ENCODE results near the gene UBE2C. TPM values are rescaled to one million over a fixed set of nuclear protein-coding genes. Genes with fewer than 3 reads are reported as not detected.

UBE2C gene
- total and polyA plus RNA-seq, 2 of the 8 experiments (the other 6 are each of a cell fraction or from before 2014, with no cell fraction given) = 243 to 326 TPM

DNA sequence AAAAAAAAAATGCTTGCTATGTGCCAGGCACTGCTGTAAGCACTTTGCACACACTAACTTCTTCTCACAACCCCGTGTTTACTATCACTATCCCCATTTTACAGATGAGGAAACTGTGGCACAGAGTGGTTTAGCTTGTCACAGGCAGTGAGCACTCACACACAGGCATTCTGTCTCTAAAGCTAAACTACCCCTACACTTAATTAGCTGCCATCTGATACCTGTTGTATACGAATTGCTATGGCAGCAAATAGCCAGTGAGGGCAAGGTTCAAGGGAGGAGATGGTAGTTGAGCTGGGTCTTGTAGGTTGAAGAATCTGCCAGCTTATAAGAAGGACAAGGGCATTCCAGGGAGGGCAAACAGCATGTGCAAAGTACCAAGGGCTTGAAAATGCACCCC lies 9.5 kb downstream of the UBE2C start:
- H3K36me3 ChIP-seq (ENCODE audit: control insufficient read depth in 2 of 4, insufficient read depth in 4 of 4, low read length in 3 of 4) = peaks cover 0 to 9% (median 3%) of the 10 kb centered on the region in 4 experiments; a peak in 5 of 8 replicates
- no peak overlapping the region for H2BK5ac ChIP-seq (ENCODE audit: low read depth, low read length)
- peak overlapping the region; percentile 25 for H4K91ac ChIP-seq (replicated peaks; ENCODE audit: insufficient read length, low read length)
- H3K79me1 ChIP-seq (ENCODE audit: low read depth, low read length) = no peaks in the 10 kb centered on the region
- POLR2A ChIA-PET (ENCODE audit: partially characterized antibody) = interaction anchor here (0.6 to 11.0 kb wide), 8 partner anchors 7 to 1958 kb away, joined by 3 to 96 read pairs (median 6); partner anchors contain the start of genes PCIF1, SNX21 and UBE2C
- no peak overlapping the region for H3K18ac ChIP-seq (ENCODE audit: extremely low read depth, low read length)
- DNase-seq (ENCODE audit: low read depth in 1 of 2, low spot score in 2 of 2) = no peak
- H2AFZ ChIP-seq (ENCODE audit: low read length) = no peak overlapping the region
- CTCF ChIA-PET (ENCODE audit: partially characterized antibody) = interaction anchor here (0.7 to 1.3 kb wide), 10 partner anchors 11 to 86 kb away, joined by 3 to 4 read pairs (median 3); partner anchors contain the start of genes DNTTIP1, NEURL2 and WFDC3
- no peak overlapping the region for H2BK20ac ChIP-seq (ENCODE audit: low read length)
- no peak overlapping the region for H4K5ac ChIP-seq (ENCODE audit: insufficient read length, low read depth, low read length)
- no peak overlapping the region for H4K8ac ChIP-seq (ENCODE audit: extremely low read depth, insufficient read depth, low read length)
- peak overlapping the region; percentile 55; the same call in 1 of the 2 replicates for H2BK15ac ChIP-seq (ENCODE audit: low read length)
- H2BK120ac ChIP-seq (replicated peaks; ENCODE audit: low read depth, low read length) = no peak overlapping the region
- no peak overlapping the region for H2AK5ac ChIP-seq (ENCODE audit: low read depth, low read length)
- WGBS, 2 experiments (ENCODE audit: extremely low coverage in 1 of 2, insufficient coverage in 1 of 2, insufficient read length in 1 of 2, insufficient replicate concordance in 2 of 2, low coverage in 1 of 2, low lambda C conversion rate in 2 of 2, missing lambda C conversion rate in 1 of 2) = 84% methylated on average over 2 of the region's 2 CpGs; no CpG with 5 or more reads in 1 of the 2 experiments
- no peaks in the 10 kb centered on the region for H3K79me2 ChIP-seq (ENCODE audit: control insufficient read depth in 1 of 2, insufficient read depth in 2 of 2, low read length in 2 of 2)
- H3K27ac ChIP-seq (ENCODE audit: low read depth, low read length) = no peak overlapping the region
- H4K20me1 ChIP-seq (replicated peaks in 1 of 2; ENCODE audit: control insufficient read depth in 1 of 2, insufficient read depth in 2 of 2, low read length in 2 of 2) = no peaks in the 10 kb centered on the region
- no peak overlapping the region for H3K56ac ChIP-seq (replicated peaks; ENCODE audit: insufficient read length, low read depth, low read length)
- H3K4me1 ChIP-seq (replicated peaks in 1 of 4; ENCODE audit: control insufficient read depth in 3 of 4, insufficient read depth in 4 of 4, low read length in 3 of 4) = peaks cover 0 to 10% (median 4%) of the 10 kb centered on the region in 4 experiments; a peak in 5 of 7 replicates
- H3K4me3 ChIP-seq (ENCODE audit: extremely low read depth in 1 of 4, insufficient read depth in 2 of 4, low read depth in 3 of 4, low read length in 4 of 4) = no peak overlapping the region
- H3K4ac ChIP-seq (replicated peaks; ENCODE audit: insufficient read length, low read depth, low read length) = no peak overlapping the region
- peaks cover 2% of the 10 kb centered on the region; the same call in 1 of the 2 replicates for H3K23me2 ChIP-seq (ENCODE audit: low read depth, low read length)
- H3K9me3 ChIP-seq (ENCODE audit: insufficient read depth in 2 of 2, low read depth in 1 of 2, low read length in 1 of 2) = no peaks in the 10 kb centered on the region
- H3K9ac ChIP-seq (replicated peaks in 1 of 4; ENCODE audit: extremely low read depth in 1 of 4, low read depth in 3 of 4, low read length in 3 of 4) = no peak overlapping the region
- no peak overlapping the region for H3K23ac ChIP-seq (ENCODE audit: insufficient read length)
- no peak overlapping the region for H2BK12ac ChIP-seq (ENCODE audit: low read depth, low read length)
- peaks cover 0 to 12% (median 10%) of the 10 kb centered on the region in 4 experiments; a peak in 4 of 7 replicates for H3K27me3 ChIP-seq (replicated peaks in 1 of 4; ENCODE audit: control insufficient read depth in 3 of 4, extremely low read depth in 1 of 4, insufficient read depth in 3 of 4, low read length in 3 of 4)
- no peak overlapping the region for H3K14ac ChIP-seq (ENCODE audit: insufficient read length)
- FAIRE-seq = no peak
- H3K4me2 ChIP-seq (ENCODE audit: insufficient read depth in 1 of 2, low read depth in 2 of 2, low read length in 2 of 2) = peak overlapping the region in 1 of 2 experiments; percentile 10; a peak in 1 of 4 replicates
- TF ChIP-seq SP4 (IDR thresholded peaks at IDR 0.05; ENCODE audit: low read length) = no peak
- no peak for TF ChIP-seq SP1 (IDR thresholded peaks at IDR 0.05; ENCODE audit: low read depth, low read length)
- TF ChIP-seq EP300 (IDR thresholded peaks at IDR 0.05; ENCODE audit: borderline replicate concordance in 1 of 2, low read depth in 2 of 2, low read length in 2 of 2) = no peak
- no peak for TF ChIP-seq BCL11A (IDR thresholded peaks at IDR 0.05; ENCODE audit: low read depth in 2 of 2, low read length in 2 of 2)
- TF ChIP-seq PHF8 (conservative IDR thresholded peaks at IDR 0.05; ENCODE audit: low read depth, low read length) = no peak
- TF ChIP-seq CHD2 (IDR thresholded peaks at IDR 0.05; ENCODE audit: low read length) = no peak
- TF ChIP-seq SIRT6 (IDR thresholded peaks at IDR 0.05; ENCODE audit: low read length) = no peak
- TF ChIP-seq RAD21 (IDR thresholded peaks at IDR 0.05 in 1 of 2, conservative IDR thresholded peaks at IDR 0.05 in 1 of 2; ENCODE audit: low read depth in 2 of 2, low read length in 2 of 2) = no peak
- TF ChIP-seq JUN (IDR thresholded peaks at IDR 0.05; ENCODE audit: low read depth, low read length) = no peak
- no peak for TF ChIP-seq SAP30 (IDR thresholded peaks at IDR 0.05; ENCODE audit: insufficient read depth, insufficient replicate concordance, low read length)
- no peak for TF ChIP-seq TAF1 (IDR thresholded peaks at IDR 0.05; ENCODE audit: low read depth, low read length)
- TF ChIP-seq TBP (IDR thresholded peaks at IDR 0.05; ENCODE audit: low read depth, low read length) = no peak
- no peak for TF ChIP-seq EZH2 (IDR thresholded peaks at IDR 0.05; ENCODE audit: low read depth, low read length, severe bottlenecking)
- TF ChIP-seq KDM4A (IDR thresholded peaks at IDR 0.05; ENCODE audit: low read depth, low read length, severe bottlenecking) = no peak

Measured in H1 (cell line).